Upper lobe of left lung (tissue), 4 donors: ENCODE results near the gene CCDC127.

Experiments
- CTCF ChIP-seq, 6 experiments: fragments of 450-650 bp in 4 of 6; fragments of 200-600 bp in 2 of 6; sonication (generic) in 2 of 6; IDR thresholded peaks; one replicate each; pipeline ENCODE4 v1.5.1; 2016 to 2019; ENCODE audit warnings: antibody characterized with exemption in 6 of 6
- POLR2A ChIP-seq, 4 donors: fragments of 450-650 bp; IDR thresholded peaks; one replicate each; pipeline ENCODE4 v1.5.1; 2016 to 2017; ENCODE audit warnings: antibody characterized with exemption in 4 of 4, mild to moderate bottlenecking in 2 of 4

GRCh38 chr5:201672-202071 lies 16.3 kb downstream of the CCDC127 start:
- TF ChIP-seq CTCF (IDR thresholded peaks at IDR 0.05) (no peak), POLR2A (IDR thresholded peaks at IDR 0.05) (no peak)
